Epithelial cell of esophagus (primary cell): Measurements from ENCODE around the gene SH2D7.

Source experiments
- DNase-seq: peaks from one replicate; pipeline ENCODE4 v3.0.0; 2010; ENCODE audit warnings: low read depth
- H3K4me3 ChIP-seq: 2 replicates; pipeline ENCODE4 v1.5.1; 2011; ENCODE audit warnings: mild to moderate bottlenecking, low read length, control low read depth
- CTCF ChIP-seq: IDR thresholded peaks from 2 replicates; pipeline ENCODE4 v1.5.1; 2011; ENCODE audit warnings: low read depth, mild to moderate bottlenecking, low read length, control low read depth, inconsistent platforms; ENCODE audit not compliant: insufficient read depth; ENCODE audit errors: missing control alignments

Gene SH2D7

GRCh38 chr15:78067328-78068228 is 24.8 kb upstream of the SH2D7 start:
- no peak for DNase-seq
- no peak overlapping the region for H3K4me3 ChIP-seq
- TF ChIP-seq CTCF, result no peak

- TF ChIP-seq CTCF, result no peak
- DNase-seq, result no peak
- H3K4me3 ChIP-seq, result no peak overlapping the region
Observed at GRCh38 chr15:78069052-78069414, 23.3 kb upstream of the SH2D7 start.

- TF ChIP-seq CTCF, result no peak
- DNase-seq, result no peak
Observed at GRCh38 chr15:78069462-78070029, 22.8 kb upstream of the SH2D7 start.

GRCh38 chr15:78070049-78070700 is 22.2 kb upstream of the SH2D7 start:
- peak; percentile 23 for DNase-seq
- no peak for TF ChIP-seq CTCF
- H3K4me3 ChIP-seq, result no peak overlapping the region

More at GRCh38 chr15:78069462-78070029, 22.8 kb upstream of the SH2D7 start:
- no peak overlapping the region for H3K4me3 ChIP-seq

GRCh38 chr15:78071383-78071782 is 21.0 kb upstream of the SH2D7 start:
- no peak for DNase-seq
- no peak overlapping the region for H3K4me3 ChIP-seq
- no peak for TF ChIP-seq CTCF

GRCh38 chr15:78072080-78072892 is 20.1 kb upstream of the SH2D7 start:
- no peak for TF ChIP-seq CTCF
- H3K4me3 ChIP-seq, result no peak overlapping the region
- DNase-seq, result peak; percentile 45
